Epithelial cell of esophagus (primary cell): ENCODE results near the gene PIP4P1.
"Not testable (repeated sequence)": the region's sequence is repeated elsewhere in the genome, so short reads cannot be mapped to it uniquely, and the experiment has no call there.

Experiments used
- DNase-seq: peaks from one replicate; pipeline ENCODE4 v3.0.0; 2010; ENCODE audit warnings: low read depth
- H3K4me3 ChIP-seq: 2 replicates; pipeline ENCODE4 v1.5.1; 2011; ENCODE audit warnings: mild to moderate bottlenecking, low read length, control low read depth
- TF ChIP-seq, protein P1 (sequence below): IDR thresholded peaks from 2 replicates; pipeline ENCODE4 v1.5.1; 2011; ENCODE audit warnings: low read depth, mild to moderate bottlenecking, low read length, control low read depth, inconsistent platforms; ENCODE audit not compliant: insufficient read depth; ENCODE audit errors: missing control alignments

PIP4P1 gene

DNA sequence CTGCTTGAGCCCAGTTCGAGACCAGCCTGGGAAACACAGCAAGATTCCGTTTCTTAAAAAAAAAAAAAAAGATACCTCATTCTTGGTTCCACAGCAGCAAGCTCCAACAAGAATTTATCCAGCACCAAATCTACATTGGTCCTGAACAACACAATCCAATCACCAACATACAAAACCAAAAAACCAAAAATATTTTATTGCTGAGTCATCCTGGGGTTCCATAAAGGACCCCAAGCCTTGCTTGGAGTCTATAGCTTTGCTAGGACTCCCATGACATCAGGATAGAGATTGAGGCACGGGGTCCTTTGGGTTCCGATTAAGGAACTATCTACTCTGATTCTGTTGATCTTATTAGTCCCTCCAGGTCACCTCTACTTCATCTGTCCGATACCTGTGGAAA lies 14.3 kb downstream of the PIP4P1 start:
- TF ChIP-seq, protein P1, sequence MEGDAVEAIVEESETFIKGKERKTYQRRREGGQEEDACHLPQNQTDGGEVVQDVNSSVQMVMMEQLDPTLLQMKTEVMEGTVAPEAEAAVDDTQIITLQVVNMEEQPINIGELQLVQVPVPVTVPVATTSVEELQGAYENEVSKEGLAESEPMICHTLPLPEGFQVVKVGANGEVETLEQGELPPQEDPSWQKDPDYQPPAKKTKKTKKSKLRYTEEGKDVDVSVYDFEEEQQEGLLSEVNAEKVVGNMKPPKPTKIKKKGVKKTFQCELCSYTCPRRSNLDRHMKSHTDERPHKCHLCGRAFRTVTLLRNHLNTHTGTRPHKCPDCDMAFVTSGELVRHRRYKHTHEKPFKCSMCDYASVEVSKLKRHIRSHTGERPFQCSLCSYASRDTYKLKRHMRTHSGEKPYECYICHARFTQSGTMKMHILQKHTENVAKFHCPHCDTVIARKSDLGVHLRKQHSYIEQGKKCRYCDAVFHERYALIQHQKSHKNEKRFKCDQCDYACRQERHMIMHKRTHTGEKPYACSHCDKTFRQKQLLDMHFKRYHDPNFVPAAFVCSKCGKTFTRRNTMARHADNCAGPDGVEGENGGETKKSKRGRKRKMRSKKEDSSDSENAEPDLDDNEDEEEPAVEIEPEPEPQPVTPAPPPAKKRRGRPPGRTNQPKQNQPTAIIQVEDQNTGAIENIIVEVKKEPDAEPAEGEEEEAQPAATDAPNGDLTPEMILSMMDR, result no peak
- no peak for DNase-seq

DNA sequence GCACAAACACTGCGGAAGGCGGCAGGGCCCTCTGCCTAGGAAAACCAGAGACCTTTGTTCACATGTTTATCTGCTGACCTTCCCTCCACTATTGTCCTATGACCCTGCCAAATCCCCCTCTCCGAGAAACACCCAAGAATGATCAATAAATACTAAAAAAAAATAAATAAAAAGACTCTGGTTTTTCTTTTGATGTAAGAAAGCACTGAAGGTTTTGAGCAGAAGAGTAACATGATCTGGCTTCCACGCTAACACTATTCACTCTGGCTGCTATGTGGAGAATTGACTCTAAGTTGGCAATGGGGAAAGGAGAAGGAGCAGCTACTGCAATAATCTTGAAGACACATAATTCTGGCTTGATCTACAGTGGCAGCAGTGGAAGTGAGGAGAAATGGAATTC lies 17.6 kb downstream of the PIP4P1 start:
- not testable (repeated sequence) for DNase-seq, H3K4me3 ChIP-seq

More for the DNA sequence above, 14.3 kb downstream of the PIP4P1 start:
- H3K4me3 ChIP-seq, result no peak overlapping the region

DNA sequence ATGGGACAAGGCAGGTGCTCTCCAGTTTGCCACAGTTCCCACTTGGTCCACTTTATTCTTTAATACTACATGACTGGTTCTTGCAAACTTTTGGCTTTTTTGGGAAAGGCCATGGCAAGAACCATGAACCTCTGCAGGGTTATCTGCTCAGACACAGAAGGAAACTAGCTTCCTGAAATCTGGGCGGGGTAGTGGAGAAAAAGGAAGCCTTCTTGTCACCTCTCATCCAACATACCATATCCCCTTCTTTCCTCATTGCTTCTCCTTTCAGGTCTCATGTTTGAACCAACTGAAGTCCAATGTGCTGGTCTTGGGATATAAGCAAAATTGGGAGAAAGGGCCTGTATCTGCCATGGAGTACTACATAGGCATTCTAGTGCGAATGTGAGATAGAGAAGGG lies 19.8 kb downstream of the PIP4P1 start:
- no peak for DNase-seq
- TF ChIP-seq, protein P1, result no peak
- H3K4me3 ChIP-seq, result no peak overlapping the region

DNA sequence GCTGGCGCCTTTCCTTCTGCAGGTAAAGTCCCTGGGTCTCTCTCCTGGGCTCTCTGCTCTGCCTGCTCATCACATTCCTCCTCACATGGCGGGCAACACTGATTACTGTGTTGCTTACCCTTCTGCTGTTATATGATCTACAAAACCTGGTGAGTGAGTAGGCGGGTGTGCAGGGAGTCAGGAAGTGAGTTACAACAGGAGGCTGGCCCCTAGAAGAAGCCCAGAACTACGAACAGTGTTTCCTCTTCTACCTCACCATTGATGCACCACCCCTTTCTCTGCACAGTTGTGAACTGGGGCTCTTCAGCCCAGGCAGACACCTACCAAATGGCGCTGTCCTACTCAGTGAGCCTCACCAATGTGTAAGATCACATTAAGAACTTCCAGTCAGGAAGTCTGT lies 20.4 kb downstream of the PIP4P1 start:
- H3K4me3 ChIP-seq, result no peak overlapping the region
- DNase-seq, result no peak
- TF ChIP-seq, protein P1, result no peak

DNA sequence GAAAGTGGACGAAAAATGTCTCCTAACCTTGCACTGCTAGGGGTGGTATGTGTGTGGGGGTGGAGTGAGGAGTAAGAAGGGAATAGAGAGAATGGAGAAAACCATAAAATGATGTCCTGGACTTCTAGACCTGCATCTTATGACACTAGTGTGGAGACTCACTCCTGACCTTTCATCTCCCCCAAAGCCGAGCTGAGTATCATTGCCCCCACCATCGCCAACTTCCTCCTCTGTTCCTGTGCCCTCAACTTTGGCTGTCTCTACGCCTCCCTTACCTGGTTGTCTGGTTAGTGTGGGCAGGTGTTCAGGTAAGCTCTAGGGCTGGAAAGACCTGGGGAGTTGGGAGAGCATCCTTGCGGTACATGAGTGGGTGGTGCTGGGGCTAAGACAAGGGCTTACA lies 20.8 kb downstream of the PIP4P1 start:
- no peak for DNase-seq
- H3K4me3 ChIP-seq, result no peak overlapping the region
- TF ChIP-seq, protein P1, result no peak

DNA sequence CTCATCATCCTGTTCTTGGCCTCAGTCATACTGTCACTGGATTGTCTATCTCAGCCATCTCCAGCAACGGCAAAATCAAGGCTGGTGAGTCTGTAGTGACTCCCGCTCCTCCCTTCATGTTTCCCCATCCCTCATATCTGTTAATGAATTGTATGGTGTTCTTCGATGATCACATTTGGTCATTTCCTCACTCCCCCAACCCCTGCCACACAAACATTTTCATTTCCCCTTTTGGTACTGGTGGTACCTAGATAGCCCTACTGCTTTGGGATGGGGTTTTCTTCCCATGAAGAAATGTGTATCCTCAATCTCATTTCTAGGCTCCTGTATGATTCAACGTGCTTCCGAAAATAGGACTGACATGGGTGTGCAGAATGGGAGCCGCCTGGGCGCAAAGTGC lies 22.6 kb downstream of the PIP4P1 start:
- DNase-seq, result no peak
- TF ChIP-seq, protein P1, result no peak
- H3K4me3 ChIP-seq, result no peak overlapping the region

DNA sequence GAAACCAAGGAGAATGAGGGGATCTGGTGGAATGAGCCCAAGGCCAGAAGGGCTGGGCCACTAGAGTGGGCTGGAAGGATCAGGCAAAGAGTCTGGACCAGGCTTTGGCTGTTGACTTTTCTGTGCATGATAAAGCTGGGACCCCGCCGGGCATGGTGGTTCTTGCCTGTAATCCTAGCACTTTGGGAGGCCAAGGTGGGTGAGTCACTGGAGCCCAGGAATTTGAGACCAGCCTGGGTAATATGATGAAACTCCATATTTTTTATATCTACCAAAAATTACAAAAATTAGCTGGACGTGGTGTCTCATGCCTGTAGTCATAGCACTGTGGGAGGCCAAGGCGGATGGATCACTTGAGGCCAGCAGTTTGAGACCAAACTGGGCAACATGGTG lies 24.9 kb downstream of the PIP4P1 start:
- DNase-seq, result peak; percentile 60
- H3K4me3 ChIP-seq, result no peak overlapping the region
- TF ChIP-seq, protein P1, result no peak
